K562 (cell line): Measurements from ENCODE around the gene EIF3J.

Experiments used
- ADNP ChIP-seq: fragments of 200-800 bp; sonication (Bioruptor generic); IDR thresholded peaks from 2 replicates; pipeline ENCODE4 v1.6.1; 2016; ENCODE audit warnings: missing genetic modification characterization, missing compliant biosample characterization
- GTF3C2 ChIP-seq: IDR thresholded peaks from 3 replicates; pipeline ENCODE4 v1.6.1; 2011; ENCODE audit warnings: borderline replicate concordance, mild to moderate bottlenecking, moderate library complexity; ENCODE audit not compliant: insufficient read length; ENCODE audit errors: extremely low read depth
- POLR2A ChIP-seq: fragments of 450-650 bp; conservative IDR thresholded peaks from 2 replicates; pipeline ENCODE4 v1.6.1; 2016
- POLR3A ChIP-seq: IDR thresholded peaks from 2 replicates; pipeline ENCODE4 v1.6.1; 2011; ENCODE audit warnings: borderline replicate concordance, mild to moderate bottlenecking, moderate library complexity; ENCODE audit not compliant: insufficient read length, insufficient read depth; ENCODE audit errors: extremely low read depth
- RB1 ChIP-seq: fragments of 450-650 bp; IDR thresholded peaks from 2 replicates; pipeline ENCODE4 v1.6.1; 2017; ENCODE audit warnings: low read depth, mild to moderate bottlenecking
- SMARCA5 ChIP-seq: fragments of 450-650 bp; IDR thresholded peaks from 2 replicates; pipeline ENCODE4 v1.6.1; 2016
- STAT5A ChIP-seq: IDR thresholded peaks from 2 replicates; pipeline ENCODE4 v1.6.1; 2012; ENCODE audit warnings: low read length, inconsistent platforms, borderline replicate concordance
- TBL1XR1 ChIP-seq, 2 experiments: IDR thresholded peaks; 2 replicates each; pipeline ENCODE4 v1.6.1; 2012; ENCODE audit warnings: improper control_type of control experiment in 2 of 2, low read length in 2 of 2, mild to moderate bottlenecking in 1 of 2
- TBP ChIP-seq: optimal IDR thresholded peaks from 2 replicates; pipeline ENCODE3; 2011; ENCODE audit warnings: low read depth, low read length, improper control_type of control experiment
- YY1 ChIP-seq, 3 experiments: IDR thresholded peaks; 2 replicates each; pipeline ENCODE4 v1.6.1; 2011; ENCODE audit warnings: low read length in 2 of 3, mild to moderate bottlenecking in 2 of 3, moderate library complexity in 2 of 3, borderline replicate concordance in 1 of 3, control low read depth in 1 of 3, low read depth in 1 of 3; ENCODE audit not compliant: insufficient read depth in 3 of 3, insufficient replicate concordance in 2 of 3, control insufficient read depth in 1 of 3, insufficient read length in 1 of 3; ENCODE audit errors: extremely low read depth in 1 of 3
- ZNF175 ChIP-seq: fragments of 200-800 bp; sonication (Bioruptor generic); IDR thresholded peaks from 2 replicates; pipeline ENCODE4 v1.6.1; 2016; ENCODE audit warnings: low read depth, mild to moderate bottlenecking, missing genetic modification characterization, missing compliant biosample characterization
- ZNF263 ChIP-seq: sonication (generic); formaldehyde crosslinking; IDR thresholded peaks from 2 replicates; pipeline ENCODE4 v1.8.0; 2022; ENCODE audit warnings: mild to moderate bottlenecking, missing genetic modification reagents, borderline replicate concordance
- ZNF77 ChIP-seq: fragments of 250-450 bp; sonication (Bioruptor Pico); IDR thresholded peaks from 2 replicates; pipeline ENCODE4 v1.5.0; 2020
- TF ChIP-seq, protein P1 (sequence below), 3 experiments: IDR thresholded peaks in 2 of 3; conservative IDR thresholded peaks in 1 of 3; 2 replicates each; pipeline ENCODE4 v1.5.1; 2011 to 2012; ENCODE audit warnings: low read length in 3 of 3, mild to moderate bottlenecking in 3 of 3, control low read depth in 2 of 3, improper control_type of control experiment in 1 of 3, inconsistent platforms in 1 of 3, low read depth in 1 of 3, mixed read lengths in 1 of 3, moderate library complexity in 1 of 3; ENCODE audit not compliant: insufficient read depth in 2 of 3

GRCh38 chr15:44596511-44597010, 59.6 kb downstream of the EIF3J start:
- TF ChIP-seq POLR2A (no peak), ZNF263 (CRISPR knock-in tag) (no peak), TBL1XR1 (IDR thresholded peaks at IDR 0.05; ENCODE audit: low read length in 2 of 2) (no peak), YY1 (IDR thresholded peaks at IDR 0.05; ENCODE audit: borderline replicate concordance in 1 of 3, control insufficient read depth in 1 of 3, extremely low read depth in 1 of 3, insufficient read depth in 3 of 3, insufficient read length in 1 of 3, insufficient replicate concordance in 2 of 3, low read depth in 1 of 3, low read length in 2 of 3) (no peak), SMARCA5 (no peak), ADNP (tag) (no peak), GTF3C2 (no peak), STAT5A (no peak), TBP (no peak), POLR3A (no peak), ZNF77 (CRISPR knock-in tag) (no peak), ZNF175 (no peak), RB1 (no peak)
- TF ChIP-seq, protein P1, sequence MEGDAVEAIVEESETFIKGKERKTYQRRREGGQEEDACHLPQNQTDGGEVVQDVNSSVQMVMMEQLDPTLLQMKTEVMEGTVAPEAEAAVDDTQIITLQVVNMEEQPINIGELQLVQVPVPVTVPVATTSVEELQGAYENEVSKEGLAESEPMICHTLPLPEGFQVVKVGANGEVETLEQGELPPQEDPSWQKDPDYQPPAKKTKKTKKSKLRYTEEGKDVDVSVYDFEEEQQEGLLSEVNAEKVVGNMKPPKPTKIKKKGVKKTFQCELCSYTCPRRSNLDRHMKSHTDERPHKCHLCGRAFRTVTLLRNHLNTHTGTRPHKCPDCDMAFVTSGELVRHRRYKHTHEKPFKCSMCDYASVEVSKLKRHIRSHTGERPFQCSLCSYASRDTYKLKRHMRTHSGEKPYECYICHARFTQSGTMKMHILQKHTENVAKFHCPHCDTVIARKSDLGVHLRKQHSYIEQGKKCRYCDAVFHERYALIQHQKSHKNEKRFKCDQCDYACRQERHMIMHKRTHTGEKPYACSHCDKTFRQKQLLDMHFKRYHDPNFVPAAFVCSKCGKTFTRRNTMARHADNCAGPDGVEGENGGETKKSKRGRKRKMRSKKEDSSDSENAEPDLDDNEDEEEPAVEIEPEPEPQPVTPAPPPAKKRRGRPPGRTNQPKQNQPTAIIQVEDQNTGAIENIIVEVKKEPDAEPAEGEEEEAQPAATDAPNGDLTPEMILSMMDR (IDR thresholded peaks at IDR 0.05 in 2 of 3, conservative IDR thresholded peaks at IDR 0.05 in 1 of 3; ENCODE audit: insufficient read depth in 2 of 3, low read depth in 1 of 3, low read length in 3 of 3), result no peak
